Gastroesophageal sphincter (tissue), 4 donors: ENCODE data around the gene IL11RA. TPM values are rescaled to one million over a fixed set of nuclear protein-coding genes. Genes with fewer than 3 reads are reported as not detected.

ENCODE experiments used
- ATAC-seq: fragments of 150-250 bp; one replicate; pipeline ENCODE4 v1.9.1; 2016; ENCODE audit warnings: mild to moderate bottlenecking, moderate library complexity
- H3K27ac ChIP-seq, 4 donors: fragments of 200-600 bp; sonication (generic) in 3 of 4; 1 replicate in 3 of 4; 2 replicates in 1 of 4; pipeline ENCODE4 v1.5.1; 2016 to 2019
- H3K27me3 ChIP-seq: fragments of 200-600 bp; sonication (generic); one replicate; pipeline ENCODE4 v1.5.1; 2019
- H3K36me3 ChIP-seq, 2 donors: fragments of 200-600 bp; sonication (generic); one replicate each; pipeline ENCODE4 v1.5.1; 2019; ENCODE audit warnings: control low read depth in 1 of 2
- H3K4me1 ChIP-seq, 3 donors: fragments of 200-600 bp; sonication (generic); 1 replicate in 2 of 3; 2 replicates in 1 of 3; pipeline ENCODE4 v1.5.1; 2016 to 2019; ENCODE audit warnings: control low read depth in 2 of 3
- H3K4me3 ChIP-seq, 2 donors: fragments of 200-600 bp; sonication (generic); one replicate each; pipeline ENCODE4 v1.5.1; 2019; ENCODE audit warnings: mild to moderate bottlenecking in 1 of 2, moderate library complexity in 1 of 2
- H3K9me3 ChIP-seq, 3 donors: fragments of 200-600 bp; sonication (generic); one replicate each; pipeline ENCODE4 v1.5.1; 2017 to 2019; ENCODE audit warnings: control low read depth in 2 of 3
- CTCF ChIP-seq, 4 experiments: fragments of 200-600 bp in 2 of 4; fragments of 450-650 bp in 2 of 4; sonication (generic) in 1 of 4; IDR thresholded peaks; one replicate each; pipeline ENCODE4 v1.5.1; 2017 to 2019; ENCODE audit warnings: antibody characterized with exemption in 4 of 4, mild to moderate bottlenecking in 2 of 4, moderate library complexity in 2 of 4
- EP300 ChIP-seq: sonication (generic); formaldehyde crosslinking; IDR thresholded peaks from one replicate; pipeline ENCODE4 v1.6.1; 2017; ENCODE audit warnings: antibody characterized with exemption, mild to moderate bottlenecking
- POLR2A ChIP-seq, 2 donors: fragments of 450-650 bp; IDR thresholded peaks; one replicate each; pipeline ENCODE4 v1.6.1; 2017; ENCODE audit warnings: antibody characterized with exemption in 2 of 2, mild to moderate bottlenecking in 2 of 2, moderate library complexity in 1 of 2
- POLR2AphosphoS5 ChIP-seq: sonication (generic); formaldehyde crosslinking; IDR thresholded peaks from one replicate; pipeline ENCODE4 v1.6.1; 2017; ENCODE audit warnings: antibody characterized with exemption
- WGBS, 2 donors: methylation state at CpG; one replicate each; pipeline ENCODE4 v1.1.5; 2018; ENCODE audit warnings: low coverage in 1 of 2; 5-methylcytosine and 5-hydroxymethylcytosine counted together
- small RNA-seq, 4 donors: library from RNA; depleted of rRNA; stranded (forward); fragments of <200 nt; gene quantifications; one replicate each; pipeline ENCODE3, GENCODE V24; 2016
- total RNA-seq, 4 donors: library from RNA; depleted of rRNA; stranded (reverse); fragments of >200 nt; gene quantifications; one replicate each; pipeline ENCODE4 v1.1.0, GENCODE V29; 2016

Gene IL11RA
- total RNA-seq, 4 donors from 2014 or later, result 31.8 to 80.2 (median 39.8) TPM

DNA sequence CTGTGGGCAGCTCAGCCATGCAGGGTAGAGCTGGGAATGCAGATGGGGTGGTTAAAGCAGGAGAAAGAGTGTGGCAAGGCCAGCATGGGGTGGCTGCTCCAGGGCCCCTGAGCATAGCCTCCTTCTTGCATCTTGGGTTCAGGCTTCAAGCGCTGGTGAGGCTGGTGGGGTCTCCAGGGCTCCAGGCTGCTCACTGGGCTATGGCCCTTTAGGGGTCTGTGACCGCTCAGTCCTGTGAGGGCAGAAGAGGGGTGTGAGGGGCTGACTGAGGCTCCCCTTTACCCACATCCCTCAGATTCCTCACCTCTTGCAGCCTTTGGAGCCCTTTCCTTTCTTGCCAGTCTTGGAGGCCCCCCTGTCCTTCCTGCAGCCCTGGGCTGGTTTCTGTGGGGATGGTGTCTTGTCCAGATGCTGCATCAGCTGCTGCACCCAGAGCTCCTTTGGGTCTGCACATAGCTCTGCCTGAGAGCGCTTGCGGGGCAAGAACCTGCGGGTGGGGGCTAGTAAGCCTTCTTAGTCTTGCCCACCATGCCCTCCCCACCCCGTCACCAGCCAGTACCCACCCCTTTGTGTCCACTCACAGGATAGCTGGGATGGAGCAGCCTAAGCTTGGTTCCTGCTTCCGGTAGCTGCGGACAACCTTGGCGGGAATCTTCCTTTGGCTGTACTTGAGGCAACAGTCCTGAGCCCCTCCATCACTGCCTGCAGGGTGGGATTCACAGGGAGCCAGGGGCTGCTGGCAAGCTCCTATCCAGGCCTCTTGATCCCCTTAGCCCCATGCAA, 57.4 kb downstream of the IL11RA start:
- Histone ChIP-seq H3K9me3 (no peaks in the 10 kb centered on the region), H3K36me3 (no peaks in the 10 kb centered on the region), H3K27me3 (no peaks in the 10 kb centered on the region), H3K27ac (no peak overlapping the region), H3K4me1 (peaks cover 0 to 9% (median 0%) of the 10 kb centered on the region in 3 donors), H3K4me3 (no peak overlapping the region)
- 90 to 100% methylated on average over 1 to 2 of the region's 9 CpGs for WGBS, 2 donors
- TF ChIP-seq POLR2AphosphoS5 (no peak), EP300 (no peak), CTCF (IDR thresholded peaks at IDR 0.05) (no peak), POLR2A (IDR thresholded peaks at IDR 0.05) (no peak)
- no peak for ATAC-seq

- no peaks in the 10 kb centered on the region for H3K27me3 ChIP-seq
- whole genome bisulfite sequencing, 2 donors, result 31 to 33% methylated on average over 1 to 2 of the region's 2 CpGs
- ATAC-seq, result no peak
- TF ChIP-seq EP300, result no peak
- TF ChIP-seq POLR2A (IDR thresholded peaks at IDR 0.05), result no peak
- no peak for TF ChIP-seq POLR2AphosphoS5
- TF ChIP-seq CTCF (IDR thresholded peaks at IDR 0.05), result no peak
- H3K36me3 ChIP-seq, result no peaks in the 10 kb centered on the region
- peaks cover 0 to 9% (median 0%) of the 10 kb centered on the region in 3 donors for H3K4me1 ChIP-seq
- H3K4me3 ChIP-seq, result no peak within 1 kb of the TSS
- H3K9me3 ChIP-seq, result no peaks in the 10 kb centered on the region
- H3K27ac ChIP-seq, result no peak within 1 kb of the TSS
These were observed 58.0 kb downstream of the IL11RA start, which contains the start of gene CCL21 for GRCh38 chr9:34710023-34710422. TSS of gene CCL21 (minus strand) at chr9:34710136. CDS start at chr9:34710066, 70 bp downstream.

Small RNA genes lying within 50 kb of the gene (small RNA-seq; reads per million reads assigned to genes)
- gene CCL27, result 0 reads per million in 4 donors

Other genes with a start within 250 kb of the IL11RA start
- gene FAM219A, start 193.6 kb upstream of the IL11RA start, total RNA-seq, result 10 to 100 TPM; 11.2 to 18.4 (median 13.4) TPM
- not detected for gene DNAI1, start 193.4 kb upstream of the IL11RA start, total RNA-seq
- 1 to 10 TPM in 1 of 4 donors, under 1 TPM in 2, not detected in 1; 0.30 to 1.1 (median 0.31) TPM for gene ENHO, start 129.2 kb upstream of the IL11RA start, total RNA-seq
- gene CNTFR, start 62.5 kb upstream of the IL11RA start, total RNA-seq, result 10 to 100 TPM in 1 of 4 donors, 1 to 10 TPM in 1, under 1 TPM in 2; 0.47 to 11.6 (median 1.6) TPM
- gene RPP25L, start 40.1 kb upstream of the IL11RA start, total RNA-seq, result 10 to 100 TPM; 16.6 to 29.4 (median 21.2) TPM
- gene DCTN3, start 31.7 kb upstream of the IL11RA start, total RNA-seq, result 100 to 1,000 TPM in 2 of 4 donors, 10 to 100 TPM in 2; 80.5 to 136 (median 98.7) TPM
- not detected for gene ARID3C, start 23.1 kb upstream of the IL11RA start, total RNA-seq
- 100 to 1,000 TPM in 1 of 4 donors, 10 to 100 TPM in 3; 58.2 to 152 (median 87.8) TPM for gene SIGMAR1, start 14.4 kb upstream of the IL11RA start, total RNA-seq
- gene GALT, start 5.5 kb upstream of the IL11RA start, total RNA-seq, result 10 to 100 TPM; 19.1 to 51.4 (median 25.7) TPM
- not detected for gene CCL27, start 10.5 kb downstream of the IL11RA start, total RNA-seq
- 1 to 10 TPM in 1 of 4 donors, not detected in 3; 1.2 TPM for gene CCL19, start 39.1 kb downstream of the IL11RA start, total RNA-seq
- 100 to 1,000 TPM in 2 of 4 donors, 10 to 100 TPM in 1, 1 to 10 TPM in 1; 6.5 to 207 (median 110) TPM for gene CCL21, start 58.0 kb downstream of the IL11RA start, total RNA-seq